ENCODE data around the gene GNG14.
"Not testable (repeated sequence)": the region's sequence is repeated elsewhere in the genome, so short reads cannot be mapped to it uniquely, and the experiment has no call there.

The GNG14 gene

DNA sequence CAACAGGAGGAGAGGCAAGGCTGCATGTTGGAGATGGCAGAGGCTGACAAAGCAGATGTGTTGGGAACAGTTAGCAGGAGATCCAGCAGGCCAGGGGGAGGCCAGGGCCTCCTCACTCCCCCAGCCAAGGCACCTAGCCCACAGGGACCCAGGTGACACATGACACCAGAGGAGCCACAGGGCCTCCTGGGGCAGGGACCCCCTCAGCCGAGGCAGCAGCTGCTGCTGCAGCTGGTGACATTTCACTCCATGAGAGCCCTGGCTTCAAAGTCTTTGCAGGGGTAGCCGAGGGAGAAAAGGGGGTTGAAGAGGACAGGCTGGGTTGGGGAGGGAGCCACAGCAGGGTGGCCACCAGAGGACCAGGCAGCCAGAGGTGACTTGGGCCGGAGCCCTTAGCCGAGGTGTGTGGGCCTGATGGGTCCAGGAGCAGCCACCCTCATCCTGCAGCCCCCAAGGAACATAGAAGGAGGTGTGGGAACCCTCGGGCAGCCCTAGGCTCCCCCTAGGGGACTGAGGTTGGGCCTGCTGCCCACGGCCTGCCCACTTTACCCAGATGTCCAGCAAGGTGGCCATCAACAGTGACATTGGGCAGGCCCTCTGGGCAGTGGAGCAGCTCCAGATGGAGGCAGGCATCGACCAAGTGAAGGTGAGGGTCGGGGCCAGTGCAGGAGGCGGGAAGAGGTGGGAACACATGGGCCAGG is at the start of gene GNG14:
Gene GNG14, plus strand, starts transcription at position 503 of the 701 bp plus-strand sequence. Its CDS starts 51 bp downstream, at position 554.
- no peak for DNase-seq (ENCODE audit: low read depth)

GRCh38 chr19:12638611-12639182 is 49.1 kb upstream of the GNG14 start:
- DNase-seq (ENCODE audit: low read depth), result no peak

- no peak for DNase-seq (ENCODE audit: low read depth)
Observed at GRCh38 chr19:12639901-12640613, 47.7 kb upstream of the GNG14 start.

DNA sequence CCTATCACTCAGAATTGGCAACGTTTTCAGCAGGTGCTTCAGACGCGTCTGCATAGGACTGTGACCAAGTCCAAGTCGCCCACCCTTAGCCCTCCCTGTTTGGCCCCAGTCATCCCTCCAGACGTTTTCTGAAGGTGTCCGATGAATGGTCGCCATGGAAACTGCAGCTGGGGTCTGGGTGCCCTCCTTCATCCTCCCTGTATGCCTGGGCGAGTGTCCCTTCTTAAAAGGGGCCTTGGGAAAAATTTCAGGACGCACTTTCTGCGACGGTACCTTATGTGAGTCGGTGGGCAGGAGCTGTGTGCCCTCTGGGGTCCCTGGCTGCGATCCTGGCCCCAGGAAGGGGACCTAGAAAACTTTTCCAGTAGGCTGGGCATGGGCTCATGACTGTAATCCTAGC is 46.3 kb upstream of the GNG14 start:
- no peak for DNase-seq (ENCODE audit: low read depth)

- DNase-seq (ENCODE audit: low read depth), result no peak
Observed at GRCh38 chr19:12642506-12642905, 45.3 kb upstream of the GNG14 start.

DNA sequence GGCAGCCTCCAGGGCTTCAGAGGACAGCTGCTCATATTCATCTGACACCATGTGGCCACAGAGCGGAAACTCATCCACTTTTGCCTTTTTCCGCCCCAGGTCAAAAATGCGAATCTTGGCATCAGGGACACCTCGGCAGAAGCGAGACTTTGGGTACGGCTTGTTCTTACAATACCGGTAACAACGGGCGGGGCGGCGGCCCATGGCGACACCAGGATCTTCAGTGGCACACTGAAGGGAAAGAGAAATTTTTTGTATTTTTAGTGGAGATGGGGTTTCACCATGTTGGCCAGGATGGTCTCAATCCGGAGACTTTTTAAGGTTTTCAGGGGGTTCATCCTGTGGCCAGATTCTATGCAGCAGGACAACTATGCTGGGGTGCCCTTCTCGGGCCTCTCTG is 44.1 kb upstream of the GNG14 start:
- DNase-seq (ENCODE audit: low read depth), result not testable (repeated sequence)

GRCh38 chr19:12646551-12646950 is 41.2 kb upstream of the GNG14 start:
- no peak for DNase-seq (ENCODE audit: low read depth)

- no peak for DNase-seq (ENCODE audit: low read depth)
Observed at GRCh38 chr19:12647047-12647446, 40.8 kb upstream of the GNG14 start.

DNA sequence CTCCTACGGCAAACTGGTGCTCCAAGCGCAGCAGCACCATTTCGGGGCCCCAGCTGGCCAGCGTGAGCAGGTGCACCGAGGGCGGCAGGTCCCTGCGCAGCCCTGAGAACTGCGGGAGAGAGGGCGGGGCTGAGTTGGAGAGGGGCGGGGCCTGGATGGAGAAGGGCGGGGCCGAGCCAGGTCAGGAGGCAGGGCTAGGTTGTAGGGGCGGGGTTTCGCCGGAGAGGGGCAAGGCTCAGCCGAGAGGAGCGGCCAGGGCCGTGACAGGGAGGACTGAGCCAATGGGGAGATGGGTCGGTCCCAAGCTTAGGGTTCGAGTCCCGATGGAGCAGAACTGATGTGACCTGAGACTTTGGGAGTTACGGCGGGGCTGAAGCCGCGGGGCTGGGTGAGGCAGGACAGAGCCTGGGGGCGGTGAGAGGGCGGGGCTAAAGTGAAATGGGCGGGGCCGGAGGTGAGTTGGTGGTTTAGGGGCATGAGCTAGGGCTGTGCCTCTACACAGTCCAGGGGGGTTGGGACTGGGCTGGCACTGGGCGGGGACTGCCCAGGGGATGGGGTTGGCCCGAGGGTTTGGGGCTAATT is 40.2 kb upstream of the GNG14 start:
- DNase-seq (ENCODE audit: low read depth), result no peak

GRCh38 chr19:12648088-12648487 is 39.7 kb upstream of the GNG14 start:
- DNase-seq (ENCODE audit: low read depth), result no peak

GRCh38 chr19:12649941-12650340 is 37.9 kb upstream of the GNG14 start:
- no peak for DNase-seq (ENCODE audit: low read depth)

GRCh38 chr19:12652219-12652618 is 35.6 kb upstream of the GNG14 start:
- DNase-seq (ENCODE audit: low read depth), result no peak

DNA sequence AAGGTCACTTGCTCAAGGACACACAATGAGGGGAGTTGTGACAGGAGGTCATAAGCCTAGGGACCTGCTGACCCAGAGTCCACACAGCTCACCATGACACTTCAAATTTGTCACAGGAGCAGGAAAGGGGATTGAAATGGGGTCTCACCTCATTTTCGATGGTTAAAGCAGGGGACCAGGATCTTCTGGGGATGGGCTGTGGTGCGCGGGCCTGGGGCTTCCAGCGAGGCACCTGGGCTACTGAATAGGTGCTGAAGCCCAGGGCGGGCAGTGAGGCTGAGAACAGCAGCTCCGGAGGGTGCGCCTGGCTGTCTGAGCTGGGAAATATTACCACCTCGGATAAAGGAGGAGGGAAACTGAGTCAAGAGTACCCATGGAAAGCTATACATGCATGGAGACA is 32.3 kb upstream of the GNG14 start:
- no peak for DNase-seq (ENCODE audit: low read depth)

DNA sequence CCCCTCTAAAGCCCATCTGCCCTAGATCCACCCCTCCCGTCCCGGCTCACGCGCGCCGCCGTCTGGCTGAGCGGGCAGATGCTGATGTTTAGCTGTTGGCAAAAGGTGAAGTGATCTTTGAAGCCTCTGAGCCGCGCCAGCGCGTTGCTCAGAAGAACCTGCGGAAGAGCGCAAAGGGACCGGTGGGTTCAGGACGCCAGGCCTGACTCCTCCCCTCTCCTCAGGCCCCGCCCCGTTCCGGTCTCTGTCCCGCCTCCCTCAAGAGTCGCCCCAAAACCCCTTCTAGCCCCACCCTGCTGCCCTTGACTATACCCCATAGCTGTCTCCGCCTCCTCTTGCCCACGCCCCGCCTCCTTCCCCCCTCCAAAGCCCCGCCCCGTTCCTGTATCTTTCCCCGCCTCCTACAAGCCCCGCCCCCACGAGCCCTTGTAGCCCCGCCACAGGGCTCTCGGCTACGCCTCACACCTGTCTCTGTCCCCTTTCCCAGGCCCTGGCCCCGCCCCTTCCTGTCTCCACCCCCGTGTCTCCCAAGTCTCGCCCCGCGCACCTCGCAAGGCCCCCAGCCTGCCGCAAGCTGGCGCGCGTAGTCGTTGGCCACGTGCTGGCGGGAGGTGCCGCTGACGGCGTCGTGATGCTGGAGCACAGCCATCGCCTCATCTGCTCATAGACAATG is 30.8 kb upstream of the GNG14 start:
- no peak for DNase-seq (ENCODE audit: low read depth)

DNA sequence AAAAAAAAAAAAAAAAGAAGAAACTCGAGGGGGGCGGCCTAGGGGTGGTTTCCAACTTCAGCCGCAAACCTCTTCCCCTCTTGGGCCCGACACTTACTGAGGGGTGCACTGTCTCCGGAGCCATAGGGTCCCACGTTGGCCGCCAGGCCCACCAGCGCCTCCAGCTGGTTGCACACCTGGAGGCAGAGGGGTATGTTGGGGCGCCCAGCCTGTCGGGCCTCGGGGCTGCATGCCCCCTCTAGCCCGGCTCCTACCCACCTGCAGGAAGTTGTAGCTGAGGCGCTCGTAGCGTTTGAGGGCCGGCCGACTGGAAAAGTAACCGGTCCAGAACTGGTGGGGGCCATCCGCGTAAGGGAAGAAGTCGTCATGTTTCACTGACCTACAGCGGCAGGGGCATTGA is 29.8 kb upstream of the GNG14 start:
- no peak for DNase-seq (ENCODE audit: low read depth)

- no peak for DNase-seq (ENCODE audit: low read depth)
Observed at GRCh38 chr19:12660980-12661379, 26.8 kb upstream of the GNG14 start.

DNA sequence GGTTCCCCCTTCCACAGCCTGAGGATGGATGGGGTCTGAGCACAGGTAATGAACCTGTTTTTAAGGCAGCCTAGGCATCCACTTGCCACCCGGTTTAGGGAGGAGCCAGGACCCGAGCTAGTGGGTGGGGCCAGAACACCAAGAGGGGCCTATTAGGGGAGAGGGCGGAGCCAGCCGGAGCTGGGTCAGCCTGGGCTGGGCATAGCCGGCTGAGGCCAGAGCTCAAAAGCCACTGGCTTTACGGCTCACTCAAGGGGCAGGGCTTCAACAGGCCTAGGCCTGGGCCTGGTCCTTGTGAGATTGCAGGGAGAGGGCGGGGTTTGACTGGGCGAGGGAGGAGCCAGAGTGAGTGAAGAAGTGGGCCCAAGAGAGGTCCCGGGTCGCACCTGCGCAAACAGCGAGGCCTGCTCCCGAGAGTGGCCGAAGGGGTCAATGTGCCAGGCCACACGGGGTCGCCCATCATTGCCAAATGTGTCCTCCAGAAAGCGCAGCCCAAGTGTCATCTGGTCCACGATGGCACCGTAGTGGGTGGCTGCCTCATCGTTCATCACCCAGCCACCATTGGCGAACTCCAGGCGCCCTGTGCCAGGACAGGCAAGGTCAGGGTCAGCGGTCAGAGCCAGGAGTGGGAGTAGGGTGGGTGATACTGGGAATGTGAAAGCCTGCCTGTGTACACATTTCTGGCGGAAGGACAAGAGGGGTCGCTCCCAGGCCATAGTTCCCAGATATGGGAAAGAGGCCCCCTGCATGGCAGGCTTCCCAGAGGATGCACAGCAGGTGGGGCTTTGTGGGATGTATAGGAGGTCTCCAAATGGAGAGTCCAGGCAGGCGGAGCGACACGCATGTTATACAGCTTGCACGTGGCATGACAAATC is 23.2 kb upstream of the GNG14 start:
- DNase-seq (ENCODE audit: low read depth), result no peak

- no peak for DNase-seq (ENCODE audit: low read depth)
Observed at GRCh38 chr19:12665281-12665573, 22.6 kb upstream of the GNG14 start.

GRCh38 chr19:12665671-12666264 is 22.0 kb upstream of the GNG14 start:
- no peak for DNase-seq (ENCODE audit: low read depth)

DNA sequence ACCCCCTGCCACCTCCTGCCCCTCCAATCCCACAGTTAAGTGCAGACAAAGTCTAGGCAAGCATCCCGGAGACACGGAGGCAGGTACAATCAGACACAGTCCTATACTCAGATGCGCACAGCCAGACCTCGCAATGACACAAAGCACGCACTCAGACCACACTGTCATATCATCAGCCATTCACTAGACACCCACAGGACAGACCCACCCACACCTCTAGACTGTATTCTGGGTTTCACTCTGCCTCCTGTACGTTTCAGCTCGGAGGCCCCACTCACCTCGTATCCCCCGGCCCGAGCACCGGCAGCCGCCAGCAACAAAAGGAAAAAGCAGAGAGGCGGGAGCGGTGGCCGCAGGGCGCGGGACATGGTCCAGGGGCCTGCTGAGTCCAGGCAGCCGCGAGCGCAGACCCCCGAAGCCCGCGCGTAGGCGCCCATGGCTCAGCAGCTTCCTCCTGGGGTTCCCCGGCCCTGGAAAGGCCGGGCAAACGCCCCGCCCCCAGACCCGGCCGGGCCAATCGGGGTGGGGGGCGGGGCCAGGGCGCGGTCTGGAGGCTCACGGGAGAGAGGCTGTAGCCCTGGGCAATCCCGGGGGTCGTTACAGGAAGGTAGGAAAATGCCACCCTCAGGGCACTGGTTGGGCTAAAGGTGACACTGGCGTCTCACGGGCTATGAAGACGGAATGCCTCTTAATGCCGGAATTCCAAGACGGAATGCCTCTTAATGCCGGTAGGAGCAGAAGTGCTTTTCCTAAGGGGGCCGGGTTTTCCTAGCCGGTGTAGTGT is 21.3 kb upstream of the GNG14 start, which contains the start of the genes MAN2B1 and WDR83:
Gene MAN2B1, minus strand, starts transcription at position 478 of the 784 bp plus-strand sequence. Its CDS starts 41 bp downstream, at position 437.
Gene WDR83, plus strand, starts transcription at position 543 of the 784 bp plus-strand sequence. CDS start 2,984 bp downstream, outside the sequence.
- DNase-seq (ENCODE audit: low read depth), result no peak

Measured in HS-5 (cell line).